Suprapubic skin (tissue), 4 donors: ENCODE results near the gene RNF5. TPM values are rescaled to one million over a fixed set of nuclear protein-coding genes. Genes with fewer than 3 reads are reported as not detected.
"Not testable (repeated sequence)": the region's sequence is repeated elsewhere in the genome, so short reads cannot be mapped to it uniquely, and the experiment has no call there.

Source experiments
- DNase-seq, 2 donors: peaks; one replicate each; pipeline ENCODE4 v3.0.0-alpha.2; 2019; ENCODE audit warnings: low spot score in 2 of 2
- H3K27ac ChIP-seq: fragments of 200-600 bp; sonication (generic); one replicate; pipeline ENCODE4 v1.5.1; 2019
- H3K27me3 ChIP-seq: fragments of 200-600 bp; sonication (generic); one replicate; pipeline ENCODE4 v1.5.1; 2019
- H3K36me3 ChIP-seq: fragments of 200-600 bp; sonication (generic); one replicate; pipeline ENCODE4 v1.5.1; 2019
- H3K4me1 ChIP-seq: fragments of 200-600 bp; sonication (generic); one replicate; pipeline ENCODE4 v1.5.1; 2019
- H3K4me3 ChIP-seq: fragments of 200-600 bp; sonication (generic); one replicate; pipeline ENCODE4 v1.5.1; 2019; ENCODE audit warnings: mild to moderate bottlenecking
- H3K9me3 ChIP-seq: fragments of 200-600 bp; sonication (generic); one replicate; pipeline ENCODE4 v1.5.1; 2019
- EP300 ChIP-seq: sonication (generic); formaldehyde crosslinking; IDR thresholded peaks from one replicate; pipeline ENCODE4 v1.6.1; 2017; ENCODE audit warnings: antibody characterized with exemption
- POLR2A ChIP-seq, 2 donors: fragments of 450-650 bp; IDR thresholded peaks; one replicate each; pipeline ENCODE4 v1.6.1; 2017; ENCODE audit warnings: antibody characterized with exemption in 2 of 2, mild to moderate bottlenecking in 2 of 2, moderate library complexity in 2 of 2
- POLR2AphosphoS5 ChIP-seq, 3 donors: sonication (generic); formaldehyde crosslinking; IDR thresholded peaks; one replicate each; pipeline ENCODE4 v1.6.1; 2017; ENCODE audit warnings: antibody characterized with exemption in 3 of 3
- WGBS: methylation state at CpG from one replicate; pipeline ENCODE4 v1.1.5; 2018; 5-methylcytosine and 5-hydroxymethylcytosine counted together
- total RNA-seq, 4 donors: library from RNA; depleted of rRNA; stranded (reverse); fragments of >200 nt; gene quantifications; one replicate each; pipeline ENCODE4 v1.1.0, GENCODE V29; 2016
- TF ChIP-seq, protein P1 (sequence below), 2 donors: fragments of 200-600 bp in 1 of 2; fragments of 450-650 bp in 1 of 2; sonication (generic) in 1 of 2; IDR thresholded peaks; one replicate each; pipeline ENCODE4 v1.5.1; 2016 to 2019; ENCODE audit warnings: antibody characterized with exemption in 2 of 2, mild to moderate bottlenecking in 1 of 2, moderate library complexity in 1 of 2

The RNF5 gene
- total RNA-seq, 4 donors from 2014 or later = 55.7 to 73.0 (median 63.4) TPM

DNA sequence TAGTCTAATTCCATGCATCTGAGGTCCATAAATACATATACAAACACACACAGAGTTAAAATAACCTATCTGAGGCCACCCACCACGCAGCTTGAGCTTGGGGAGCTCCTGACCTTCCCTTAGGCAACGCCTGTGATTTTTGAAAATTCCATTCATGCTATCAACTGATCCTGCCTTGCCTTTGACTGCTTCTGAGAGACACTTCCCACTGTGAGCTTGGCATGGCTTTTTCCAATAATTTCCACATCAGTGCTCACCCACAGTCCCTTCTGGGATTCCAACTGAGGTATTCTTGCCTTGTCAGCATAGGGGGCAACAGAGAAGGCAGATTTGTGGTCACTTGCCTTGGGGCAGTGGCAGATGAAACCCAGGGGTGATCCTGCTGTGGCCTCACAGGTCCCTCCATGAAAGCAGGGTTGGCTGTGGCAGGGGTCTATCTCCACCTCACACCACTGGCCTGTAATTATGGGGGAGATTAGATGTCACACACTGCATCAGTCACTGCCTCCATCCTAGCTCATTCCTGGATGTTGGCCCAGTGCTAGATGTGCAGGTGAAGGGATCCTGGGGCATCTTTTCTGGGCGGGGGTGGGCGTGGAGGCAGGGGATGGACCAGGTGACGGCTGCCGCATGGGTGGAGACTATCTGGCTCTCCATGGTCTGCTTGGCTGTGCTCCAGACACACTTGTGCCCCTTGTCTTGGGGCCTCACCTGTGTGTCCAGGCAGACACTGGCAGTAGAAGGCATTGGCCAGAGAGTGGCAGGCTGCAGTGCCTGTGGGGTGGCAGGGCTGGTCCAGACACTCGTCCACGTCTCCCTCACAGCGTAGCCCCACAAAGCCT is 25.4 kb downstream of the RNF5 start:
- no peak overlapping the region for H3K27ac ChIP-seq
- DNase-seq = peak in 1 of 2 donors; percentile 54
- H3K9me3 ChIP-seq = no peaks in the 10 kb centered on the region
- TF ChIP-seq, protein P1, sequence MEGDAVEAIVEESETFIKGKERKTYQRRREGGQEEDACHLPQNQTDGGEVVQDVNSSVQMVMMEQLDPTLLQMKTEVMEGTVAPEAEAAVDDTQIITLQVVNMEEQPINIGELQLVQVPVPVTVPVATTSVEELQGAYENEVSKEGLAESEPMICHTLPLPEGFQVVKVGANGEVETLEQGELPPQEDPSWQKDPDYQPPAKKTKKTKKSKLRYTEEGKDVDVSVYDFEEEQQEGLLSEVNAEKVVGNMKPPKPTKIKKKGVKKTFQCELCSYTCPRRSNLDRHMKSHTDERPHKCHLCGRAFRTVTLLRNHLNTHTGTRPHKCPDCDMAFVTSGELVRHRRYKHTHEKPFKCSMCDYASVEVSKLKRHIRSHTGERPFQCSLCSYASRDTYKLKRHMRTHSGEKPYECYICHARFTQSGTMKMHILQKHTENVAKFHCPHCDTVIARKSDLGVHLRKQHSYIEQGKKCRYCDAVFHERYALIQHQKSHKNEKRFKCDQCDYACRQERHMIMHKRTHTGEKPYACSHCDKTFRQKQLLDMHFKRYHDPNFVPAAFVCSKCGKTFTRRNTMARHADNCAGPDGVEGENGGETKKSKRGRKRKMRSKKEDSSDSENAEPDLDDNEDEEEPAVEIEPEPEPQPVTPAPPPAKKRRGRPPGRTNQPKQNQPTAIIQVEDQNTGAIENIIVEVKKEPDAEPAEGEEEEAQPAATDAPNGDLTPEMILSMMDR (IDR thresholded peaks at IDR 0.05) = no peak
- TF ChIP-seq POLR2AphosphoS5 (IDR thresholded peaks at IDR 0.05) = no peak
- TF ChIP-seq POLR2A (IDR thresholded peaks at IDR 0.05) = no peak
- no peak for TF ChIP-seq EP300
- no peak overlapping the region for H3K4me3 ChIP-seq
- H3K4me1 ChIP-seq = no peaks in the 10 kb centered on the region
- WGBS = 85% methylated on average over 6 of the region's 9 CpGs
- no peaks in the 10 kb centered on the region for H3K36me3 ChIP-seq
- no peaks in the 10 kb centered on the region for H3K27me3 ChIP-seq

DNA sequence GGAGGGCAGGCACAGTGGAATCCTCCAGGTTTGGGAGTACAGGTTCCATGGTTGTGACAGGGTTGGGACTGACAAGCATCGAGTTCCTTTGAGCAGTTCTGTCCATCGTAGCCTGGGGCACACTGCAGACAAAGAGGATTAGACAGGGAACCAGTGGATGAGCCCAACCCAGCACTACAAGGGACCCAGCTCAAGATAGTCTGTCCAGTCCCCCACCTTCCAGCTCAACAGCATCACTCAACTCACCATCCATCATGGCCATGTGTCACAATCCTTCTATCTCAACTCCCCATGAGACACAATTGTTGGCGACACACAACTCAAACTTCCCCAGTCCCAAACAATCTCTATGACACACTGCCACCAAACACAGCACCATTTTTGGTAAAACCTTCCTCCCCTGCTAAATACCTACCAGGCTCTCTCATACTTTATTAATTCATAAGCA is 26.1 kb downstream of the RNF5 start:
- no peak for TF ChIP-seq POLR2AphosphoS5 (IDR thresholded peaks at IDR 0.05)
- TF ChIP-seq, protein P1 (IDR thresholded peaks at IDR 0.05) = no peak
- no peak for TF ChIP-seq POLR2A (IDR thresholded peaks at IDR 0.05)
- no peak for TF ChIP-seq EP300
- no peaks in the 10 kb centered on the region for H3K9me3 ChIP-seq
- no peak overlapping the region for H3K4me3 ChIP-seq
- WGBS = 87% methylated on average over 3 of the region's 3 CpGs
- no peaks in the 10 kb centered on the region for H3K27me3 ChIP-seq
- DNase-seq = peak in 1 of 2 donors; percentile 14
- H3K4me1 ChIP-seq = no peaks in the 10 kb centered on the region
- no peaks in the 10 kb centered on the region for H3K36me3 ChIP-seq
- no peak overlapping the region for H3K27ac ChIP-seq

DNA sequence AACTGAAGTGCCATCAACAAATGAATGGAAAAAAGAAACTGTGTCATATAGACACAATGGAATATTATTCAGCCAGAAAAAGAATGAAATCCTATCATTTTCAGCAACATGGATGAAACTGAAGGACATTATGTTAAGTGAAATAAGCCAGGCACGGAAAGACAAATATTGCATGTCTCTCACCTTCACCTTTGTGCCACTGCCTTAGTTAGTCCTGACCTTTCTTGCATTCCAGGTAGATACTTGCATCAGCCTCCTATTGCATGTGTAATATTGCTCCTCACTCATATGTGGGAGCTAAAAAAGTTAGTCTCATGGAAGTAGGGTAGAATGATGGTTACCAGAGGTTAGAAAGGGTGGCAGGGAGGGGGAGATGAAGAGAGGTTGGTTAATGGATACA is 30.8 kb downstream of the RNF5 start:
- WGBS = 90% methylated on average over 1 of the region's 1 CpG
- Histone ChIP-seq H3K4me3 (no peak overlapping the region), H3K36me3 (no peaks in the 10 kb centered on the region), H3K9me3 (no peaks in the 10 kb centered on the region), H3K27ac (no peak overlapping the region), H3K4me1 (peaks cover 3% of the 10 kb centered on the region), H3K27me3 (no peaks in the 10 kb centered on the region)
- TF ChIP-seq EP300 (no peak), POLR2AphosphoS5 (IDR thresholded peaks at IDR 0.05) (no peak), POLR2A (IDR thresholded peaks at IDR 0.05) (no peak)
- TF ChIP-seq, protein P1 (IDR thresholded peaks at IDR 0.05) = no peak
- DNase-seq = no peak

DNA sequence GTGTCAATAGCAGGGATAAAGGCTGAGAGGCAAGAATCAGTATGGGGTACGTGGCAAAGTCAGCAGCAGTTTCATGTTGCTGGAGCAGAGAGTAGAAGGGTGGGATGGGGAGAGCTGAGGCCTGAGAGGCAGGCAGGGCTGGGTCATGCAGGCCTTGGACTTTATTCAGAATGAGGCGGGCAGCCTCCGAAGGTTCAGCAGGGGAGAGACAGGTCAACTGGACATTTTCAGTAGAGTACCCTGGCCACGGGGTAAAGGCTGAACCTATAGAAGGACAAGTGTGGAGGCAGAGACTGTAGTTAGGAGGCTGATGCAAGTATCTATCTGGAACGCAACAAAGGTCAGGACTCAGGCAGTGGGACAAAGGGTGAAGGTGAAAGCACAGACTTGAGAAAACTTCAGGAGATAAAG is 32.0 kb downstream of the RNF5 start:
- Histone ChIP-seq H3K4me3 (no peak overlapping the region), H3K27me3 (no peaks in the 10 kb centered on the region), H3K9me3 (no peaks in the 10 kb centered on the region), H3K4me1 (peaks cover 3% of the 10 kb centered on the region), H3K36me3 (no peaks in the 10 kb centered on the region), H3K27ac (no peak overlapping the region)
- no peak for TF ChIP-seq POLR2AphosphoS5 (IDR thresholded peaks at IDR 0.05)
- no peak for TF ChIP-seq POLR2A (IDR thresholded peaks at IDR 0.05)
- TF ChIP-seq, protein P1 (IDR thresholded peaks at IDR 0.05) = no peak
- TF ChIP-seq EP300 = no peak
- DNase-seq = no peak
- WGBS = 91% methylated on average over 5 of the region's 5 CpGs

DNA sequence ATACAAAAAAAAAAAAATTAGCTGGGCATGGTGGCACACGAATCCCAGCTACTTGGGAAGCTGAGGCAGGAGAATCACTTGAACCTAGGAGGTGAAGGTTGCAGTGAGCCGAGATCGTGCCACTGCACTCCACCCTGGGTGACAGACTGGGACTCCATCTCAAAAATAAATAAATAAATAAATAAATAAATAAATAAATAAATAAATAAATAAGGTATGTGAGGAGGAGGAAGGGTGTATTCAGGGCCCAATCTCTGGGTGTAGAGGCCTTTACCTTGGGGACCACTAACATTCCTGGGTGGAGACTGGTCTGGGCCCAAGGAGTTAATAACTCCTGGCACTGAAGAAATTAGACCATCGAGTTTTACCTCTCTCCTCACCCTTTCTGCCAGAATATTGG is 33.2 kb downstream of the RNF5 start:
- H3K36me3 ChIP-seq, H3K4me3 ChIP-seq, DNase-seq, H3K4me1 ChIP-seq, H3K9me3 ChIP-seq, H3K27ac ChIP-seq, H3K27me3 ChIP-seq: not testable (repeated sequence)
- WGBS = 84% methylated on average over 4 of the region's 4 CpGs
